ENCODE results near the gene GM2A. TPM values are rescaled to one million over a fixed set of nuclear protein-coding genes. Genes with fewer than 3 reads are reported as not detected.

Gene GM2A
- total and polyA plus RNA-seq, 2 of the 8 experiments (the other 6 are each of a cell fraction or from before 2014, with no cell fraction given) = 18.5 to 32.2 TPM

- Histone ChIP-seq H3K14ac (ENCODE audit: insufficient read length) (no peak overlapping the region), H3K4ac (replicated peaks; ENCODE audit: insufficient read length, low read depth, low read length) (no peak overlapping the region), H3K18ac (ENCODE audit: extremely low read depth, low read length) (no peak overlapping the region), H2BK12ac (ENCODE audit: low read depth, low read length) (no peak overlapping the region), H2BK20ac (ENCODE audit: low read length) (no peak overlapping the region), H3K4me2 (ENCODE audit: insufficient read depth in 1 of 2, low read depth in 2 of 2, low read length in 2 of 2) (no peak overlapping the region), H2BK5ac (ENCODE audit: low read depth, low read length) (no peak overlapping the region), H3K27me3 (replicated peaks in 1 of 4; ENCODE audit: control insufficient read depth in 3 of 4, extremely low read depth in 1 of 4, insufficient read depth in 3 of 4, low read length in 3 of 4) (no peaks in the 10 kb centered on the region), H3K9me3 (ENCODE audit: insufficient read depth in 2 of 2, low read depth in 1 of 2, low read length in 1 of 2) (no peaks in the 10 kb centered on the region), H3K56ac (replicated peaks; ENCODE audit: insufficient read length, low read depth, low read length) (no peak overlapping the region), H3K9ac (replicated peaks in 1 of 4; ENCODE audit: extremely low read depth in 1 of 4, low read depth in 3 of 4, low read length in 3 of 4) (no peak overlapping the region), H3K27ac (ENCODE audit: low read depth, low read length) (no peak overlapping the region), H2BK15ac (ENCODE audit: low read length) (no peak overlapping the region), H3K23me2 (ENCODE audit: low read depth, low read length) (peaks cover 6% of the 10 kb centered on the region; the same call in 1 of the 2 replicates), H4K91ac (replicated peaks; ENCODE audit: insufficient read length, low read length) (no peak overlapping the region), H3K79me1 (ENCODE audit: low read depth, low read length) (no peaks in the 10 kb centered on the region), H2AK5ac (ENCODE audit: low read depth, low read length) (no peak overlapping the region), H4K8ac (ENCODE audit: extremely low read depth, insufficient read depth, low read length) (no peak overlapping the region), H2BK120ac (replicated peaks; ENCODE audit: low read depth, low read length) (no peak overlapping the region), H3K36me3 (ENCODE audit: control insufficient read depth in 2 of 4, insufficient read depth in 4 of 4, low read length in 3 of 4) (no peaks in the 10 kb centered on the region; a peak in 1 of 8 replicates), H3K4me3 (ENCODE audit: extremely low read depth in 1 of 4, insufficient read depth in 2 of 4, low read depth in 3 of 4, low read length in 4 of 4) (no peak overlapping the region), H3K79me2 (ENCODE audit: control insufficient read depth in 1 of 2, insufficient read depth in 2 of 2, low read length in 2 of 2) (peaks cover 0 to 5% of the 10 kb centered on the region in 2 experiments; a peak in 1 of 4 replicates), H4K20me1 (replicated peaks in 1 of 2; ENCODE audit: control insufficient read depth in 1 of 2, insufficient read depth in 2 of 2, low read length in 2 of 2) (no peaks in the 10 kb centered on the region), H4K5ac (ENCODE audit: insufficient read length, low read depth, low read length) (no peak overlapping the region), H3K4me1 (replicated peaks in 1 of 4; ENCODE audit: control insufficient read depth in 3 of 4, insufficient read depth in 4 of 4, low read length in 3 of 4) (peaks cover 0 to 5% (median 3%) of the 10 kb centered on the region in 4 experiments; a peak in 6 of 7 replicates), H3K23ac (ENCODE audit: insufficient read length) (no peak overlapping the region), H2AFZ (ENCODE audit: low read length) (no peak overlapping the region)
- CTCF ChIA-PET (ENCODE audit: partially characterized antibody) = interaction anchor here (1.2 to 5.1 kb wide), 3 partner anchors 11 to 134 kb away, joined by 3 to 36 read pairs (median 4); no protein-coding TSS in a partner anchor
- WGBS, 2 experiments (ENCODE audit: extremely low coverage in 1 of 2, insufficient coverage in 1 of 2, insufficient read length in 1 of 2, insufficient replicate concordance in 2 of 2, low coverage in 1 of 2, low lambda C conversion rate in 2 of 2, missing lambda C conversion rate in 1 of 2) = 93% methylated on average over 5 of the region's 5 CpGs; no CpG with 5 or more reads in 1 of the 2 experiments
- POLR2A ChIA-PET (ENCODE audit: partially characterized antibody) = no interaction called here
- DNase-seq (ENCODE audit: low read depth in 1 of 2, low spot score in 2 of 2) = no peak
- TF ChIP-seq BCL11A (IDR thresholded peaks at IDR 0.05; ENCODE audit: low read depth in 2 of 2, low read length in 2 of 2) (no peak), CBX5 (IDR thresholded peaks at IDR 0.05; ENCODE audit: low read depth, low read length) (no peak), NRF1 (IDR thresholded peaks at IDR 0.05; ENCODE audit: low read depth, low read length) (no peak), YY1 (IDR thresholded peaks at IDR 0.05; ENCODE audit: low read depth, low read length) (no peak), POLR2AphosphoS5 (IDR thresholded peaks at IDR 0.05; ENCODE audit: low read depth, low read length) (no peak), HDAC6 (IDR thresholded peaks at IDR 0.05; ENCODE audit: low read depth, low read length) (no peak), HDAC2 (IDR thresholded peaks at IDR 0.05; ENCODE audit: borderline replicate concordance in 1 of 2, low read depth in 2 of 2, low read length in 2 of 2) (no peak), ASH2L (IDR thresholded peaks at IDR 0.05; ENCODE audit: low read length) (no peak), E2F6 (IDR thresholded peaks at IDR 0.05) (no peak), KDM1A (IDR thresholded peaks at IDR 0.05; ENCODE audit: borderline replicate concordance, low read length) (no peak)
- no peak for FAIRE-seq
Measured at GRCh38 chr5:151249281-151249680, 3.7 kb upstream of the GM2A start.
